Nephron (organoid): ENCODE results near the gene DNAJB13.

Experiments
- H3K27ac Mint-ChIP-seq, 3 experiments: 2 replicates each; pipeline ENCODE4 v1.8.0; 2020; ENCODE audit warnings: mixed read lengths in 3 of 3, mild to moderate bottlenecking in 2 of 3, moderate library complexity in 1 of 3
- H3K27me3 Mint-ChIP-seq: 2 replicates; pipeline ENCODE4 v1.8.0; 2021; ENCODE audit warnings: low read depth, mild to moderate bottlenecking, moderate library complexity, mixed read lengths
- H3K36me3 Mint-ChIP-seq: 2 replicates; pipeline ENCODE4 v1.8.0; 2020; ENCODE audit warnings: low read depth, mixed read lengths
- H3K4me1 Mint-ChIP-seq: 2 replicates; pipeline ENCODE4 v1.8.0; 2020; ENCODE audit warnings: mixed read lengths
- H3K4me3 Mint-ChIP-seq, 3 experiments: 2 replicates each; pipeline ENCODE4 v1.8.0; 2020; ENCODE audit warnings: mild to moderate bottlenecking in 3 of 3, mixed read lengths in 3 of 3, moderate library complexity in 2 of 3
- H3K9me3 Mint-ChIP-seq: 2 replicates; pipeline ENCODE4 v1.8.0; 2020; ENCODE audit warnings: mixed read lengths
- TF ChIP-seq, protein P1 (sequence below), 3 experiments: fragments of 200-600 bp; sonication (generic); IDR thresholded peaks; one replicate each; pipeline ENCODE4 v1.5.0; 2021; ENCODE audit warnings: antibody characterized with exemption in 3 of 3; ENCODE audit not compliant: unreplicated experiment in 3 of 3

DNAJB13 gene

DNA sequence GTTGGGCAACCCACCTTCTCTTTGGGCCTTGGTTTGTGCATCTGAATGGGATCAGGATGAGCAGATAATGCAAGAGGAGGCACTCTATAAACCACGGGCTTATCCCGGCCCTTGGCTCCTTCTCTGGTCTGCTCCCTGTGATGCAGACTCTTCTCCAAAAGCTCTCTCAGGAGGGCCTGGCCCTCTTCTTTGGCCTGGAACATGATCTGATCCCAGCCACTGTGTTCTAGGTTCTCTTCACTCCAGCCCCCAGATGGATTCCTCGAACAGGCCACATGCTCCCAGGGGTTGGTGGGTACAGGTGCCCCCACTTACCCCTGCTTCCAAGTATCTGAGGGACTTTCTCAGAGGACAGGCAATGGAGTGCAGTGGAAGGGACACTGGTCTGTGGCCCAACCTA is 66.8 kb downstream of the DNAJB13 start:
- no peaks in the 10 kb centered on the region for H3K27me3 Mint-ChIP-seq
- H3K9me3 Mint-ChIP-seq, result no peaks in the 10 kb centered on the region
- no peaks in the 10 kb centered on the region for H3K4me1 Mint-ChIP-seq
- no peak overlapping the region for H3K4me3 Mint-ChIP-seq
- TF ChIP-seq, protein P1, sequence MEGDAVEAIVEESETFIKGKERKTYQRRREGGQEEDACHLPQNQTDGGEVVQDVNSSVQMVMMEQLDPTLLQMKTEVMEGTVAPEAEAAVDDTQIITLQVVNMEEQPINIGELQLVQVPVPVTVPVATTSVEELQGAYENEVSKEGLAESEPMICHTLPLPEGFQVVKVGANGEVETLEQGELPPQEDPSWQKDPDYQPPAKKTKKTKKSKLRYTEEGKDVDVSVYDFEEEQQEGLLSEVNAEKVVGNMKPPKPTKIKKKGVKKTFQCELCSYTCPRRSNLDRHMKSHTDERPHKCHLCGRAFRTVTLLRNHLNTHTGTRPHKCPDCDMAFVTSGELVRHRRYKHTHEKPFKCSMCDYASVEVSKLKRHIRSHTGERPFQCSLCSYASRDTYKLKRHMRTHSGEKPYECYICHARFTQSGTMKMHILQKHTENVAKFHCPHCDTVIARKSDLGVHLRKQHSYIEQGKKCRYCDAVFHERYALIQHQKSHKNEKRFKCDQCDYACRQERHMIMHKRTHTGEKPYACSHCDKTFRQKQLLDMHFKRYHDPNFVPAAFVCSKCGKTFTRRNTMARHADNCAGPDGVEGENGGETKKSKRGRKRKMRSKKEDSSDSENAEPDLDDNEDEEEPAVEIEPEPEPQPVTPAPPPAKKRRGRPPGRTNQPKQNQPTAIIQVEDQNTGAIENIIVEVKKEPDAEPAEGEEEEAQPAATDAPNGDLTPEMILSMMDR (IDR thresholded peaks at IDR 0.05; ENCODE audit: unreplicated experiment in 3 of 3), result no peak
- peaks cover 24% of the 10 kb centered on the region for H3K36me3 Mint-ChIP-seq
- H3K27ac Mint-ChIP-seq, result no peak overlapping the region

DNA sequence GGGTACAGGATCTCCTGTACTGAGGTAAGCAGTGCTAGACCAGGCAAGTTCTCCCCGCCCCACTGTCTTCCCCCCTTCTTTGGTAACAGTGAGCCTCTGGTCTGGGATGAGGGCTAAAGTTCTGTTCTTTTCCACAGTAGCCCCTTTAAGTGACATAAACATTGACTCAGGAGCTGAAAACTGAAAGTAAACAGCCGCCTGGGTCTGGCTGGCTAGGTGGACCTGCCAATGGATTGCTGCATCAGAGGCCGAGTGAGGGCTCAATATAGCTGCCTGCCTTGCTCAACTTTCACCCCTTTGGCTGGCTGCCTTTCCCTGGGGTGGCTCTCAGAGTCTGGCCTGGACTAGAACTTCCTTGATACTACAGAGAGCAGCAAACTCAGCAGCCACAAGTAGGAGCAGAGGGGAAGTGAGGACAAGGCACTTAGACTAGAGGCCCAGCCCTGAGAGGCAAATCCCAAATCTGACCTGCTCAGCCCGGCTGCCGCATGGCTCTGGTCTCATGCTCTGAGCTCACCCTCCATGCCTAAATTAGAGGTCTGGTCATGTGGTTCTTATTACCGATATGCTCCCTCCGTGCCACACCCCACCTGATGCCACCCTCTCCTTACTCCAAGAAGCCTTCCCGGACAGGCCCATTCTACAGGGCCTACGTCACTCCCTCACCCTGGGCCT is 67.6 kb downstream of the DNAJB13 start:
- TF ChIP-seq, protein P1 (IDR thresholded peaks at IDR 0.05; ENCODE audit: unreplicated experiment in 3 of 3), result no peak
- H3K27me3 Mint-ChIP-seq, result no peaks in the 10 kb centered on the region
- no peaks in the 10 kb centered on the region for H3K9me3 Mint-ChIP-seq
- no peaks in the 10 kb centered on the region for H3K4me1 Mint-ChIP-seq
- H3K4me3 Mint-ChIP-seq, result no peak overlapping the region
- H3K36me3 Mint-ChIP-seq, result peaks cover 24% of the 10 kb centered on the region
- H3K27ac Mint-ChIP-seq, result no peak overlapping the region

DNA sequence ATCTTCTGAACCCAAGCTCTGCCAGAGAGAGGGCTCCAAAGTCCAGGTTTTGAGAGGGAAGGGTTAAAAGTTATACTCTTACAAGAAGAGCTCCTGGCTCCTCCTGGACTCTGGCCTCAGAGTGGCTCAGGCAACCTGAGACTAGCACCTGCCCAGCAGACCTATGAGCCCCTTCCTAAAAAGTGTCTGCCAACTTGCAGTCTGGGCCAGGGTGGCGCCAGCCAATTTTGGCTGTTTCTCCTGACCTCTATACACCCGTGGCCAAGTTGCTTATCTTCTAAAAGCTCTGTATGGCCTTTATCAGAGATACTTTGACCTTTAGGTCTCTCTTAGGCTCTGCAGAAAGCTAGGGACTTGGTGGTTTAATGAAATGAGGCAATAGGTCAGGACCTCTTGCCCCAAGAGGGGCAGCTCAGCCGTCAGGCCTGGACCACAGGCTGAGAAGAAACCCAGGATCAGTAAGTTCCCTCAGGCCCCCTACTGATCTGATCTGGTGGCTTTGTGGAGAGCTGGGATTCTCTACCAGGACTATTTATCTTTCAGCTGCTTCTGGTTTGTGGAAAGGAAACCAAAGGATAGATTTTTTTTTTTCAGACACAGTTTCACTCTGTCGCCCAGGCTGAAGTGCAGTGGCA is 68.4 kb downstream of the DNAJB13 start:
- H3K36me3 Mint-ChIP-seq, result peaks cover 28% of the 10 kb centered on the region
- no peaks in the 10 kb centered on the region for H3K27me3 Mint-ChIP-seq

DNA sequence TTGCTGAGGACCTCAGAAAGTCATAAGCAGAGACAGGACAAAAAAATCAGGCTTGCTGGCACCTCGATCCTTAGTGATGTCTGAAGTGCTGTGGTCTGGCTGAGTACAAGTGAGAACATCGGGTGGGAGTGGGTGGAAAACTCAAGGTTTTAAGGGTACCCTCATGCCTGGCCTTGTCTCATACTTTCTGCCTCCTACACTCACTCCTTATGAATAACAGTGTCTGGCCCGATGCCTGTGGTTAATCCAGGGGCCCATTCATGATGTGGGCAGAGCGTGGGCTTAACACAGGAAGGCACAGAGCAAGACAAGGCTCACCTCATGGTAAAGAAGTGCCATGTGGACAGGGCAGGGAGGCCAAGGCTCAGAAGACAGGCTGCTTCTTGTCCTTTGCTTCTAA is 69.0 kb downstream of the DNAJB13 start:
- Mint-ChIP-seq H3K4me3 (no peak overlapping the region), H3K27ac (no peak overlapping the region), H3K36me3 (peaks cover 29% of the 10 kb centered on the region), H3K9me3 (no peaks in the 10 kb centered on the region), H3K27me3 (no peaks in the 10 kb centered on the region), H3K4me1 (no peaks in the 10 kb centered on the region)
- TF ChIP-seq, protein P1 (IDR thresholded peaks at IDR 0.05; ENCODE audit: unreplicated experiment in 3 of 3), result no peak

More for the DNA sequence above, 68.4 kb downstream of the DNAJB13 start:
- Mint-ChIP-seq H3K9me3 (no peaks in the 10 kb centered on the region), H3K27ac (no peak overlapping the region), H3K4me1 (no peaks in the 10 kb centered on the region), H3K4me3 (no peak overlapping the region)
- TF ChIP-seq, protein P1 (IDR thresholded peaks at IDR 0.05; ENCODE audit: unreplicated experiment in 3 of 3), result no peak
